NCI-H2227 (cell line): Measurements from ENCODE around the gene TBX20.
"Not testable (repeated sequence)": the region's sequence is repeated elsewhere in the genome, so short reads cannot be mapped to it uniquely, and the experiment has no call there.

Source experiments
- DNase-seq: peaks from one replicate; lab custom pipeline; 2025; ENCODE audit not compliant: unreplicated experiment; lab: John Stamatoyannopoulos, UW

TBX20 gene

DNA sequence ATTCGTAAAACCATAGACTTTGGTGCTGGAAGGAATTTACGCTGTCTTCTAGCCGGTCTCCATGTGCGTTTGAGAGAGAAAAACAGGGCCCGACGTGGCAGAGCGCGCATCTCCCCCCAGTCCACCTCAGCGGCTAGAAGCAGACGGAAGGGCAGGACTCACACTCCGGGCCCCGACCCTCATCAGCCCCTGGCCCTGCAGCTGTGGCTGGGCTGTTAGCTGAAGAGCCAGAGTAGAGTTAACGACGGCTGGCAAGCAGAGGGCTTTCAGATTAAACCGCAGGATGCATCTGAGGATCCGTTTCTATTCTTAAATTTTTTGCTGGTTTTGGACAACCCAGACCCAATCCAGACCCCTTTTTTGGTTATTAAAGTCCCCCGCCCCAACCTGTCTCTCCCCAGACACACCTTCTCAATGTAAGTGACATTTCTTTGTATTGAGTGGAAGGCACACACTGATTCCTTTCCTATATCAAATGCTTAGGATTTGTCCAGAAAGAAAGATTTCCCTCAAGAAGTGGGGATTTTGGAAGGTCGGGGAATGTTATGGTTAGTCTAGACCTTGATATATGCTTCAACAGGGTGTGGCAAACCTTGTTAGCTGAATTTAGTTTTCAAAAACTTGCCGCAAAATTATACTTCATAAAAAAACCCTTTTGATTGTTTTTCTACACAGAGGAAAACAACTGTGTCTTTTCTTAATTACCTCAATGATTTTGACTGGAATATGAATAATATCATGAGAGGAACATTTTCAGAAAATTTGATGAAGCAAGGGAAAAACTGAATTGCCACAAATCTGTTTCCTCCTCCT is 1.7 kb upstream of the TBX20 start:
- DNase-seq = no peak

DNA sequence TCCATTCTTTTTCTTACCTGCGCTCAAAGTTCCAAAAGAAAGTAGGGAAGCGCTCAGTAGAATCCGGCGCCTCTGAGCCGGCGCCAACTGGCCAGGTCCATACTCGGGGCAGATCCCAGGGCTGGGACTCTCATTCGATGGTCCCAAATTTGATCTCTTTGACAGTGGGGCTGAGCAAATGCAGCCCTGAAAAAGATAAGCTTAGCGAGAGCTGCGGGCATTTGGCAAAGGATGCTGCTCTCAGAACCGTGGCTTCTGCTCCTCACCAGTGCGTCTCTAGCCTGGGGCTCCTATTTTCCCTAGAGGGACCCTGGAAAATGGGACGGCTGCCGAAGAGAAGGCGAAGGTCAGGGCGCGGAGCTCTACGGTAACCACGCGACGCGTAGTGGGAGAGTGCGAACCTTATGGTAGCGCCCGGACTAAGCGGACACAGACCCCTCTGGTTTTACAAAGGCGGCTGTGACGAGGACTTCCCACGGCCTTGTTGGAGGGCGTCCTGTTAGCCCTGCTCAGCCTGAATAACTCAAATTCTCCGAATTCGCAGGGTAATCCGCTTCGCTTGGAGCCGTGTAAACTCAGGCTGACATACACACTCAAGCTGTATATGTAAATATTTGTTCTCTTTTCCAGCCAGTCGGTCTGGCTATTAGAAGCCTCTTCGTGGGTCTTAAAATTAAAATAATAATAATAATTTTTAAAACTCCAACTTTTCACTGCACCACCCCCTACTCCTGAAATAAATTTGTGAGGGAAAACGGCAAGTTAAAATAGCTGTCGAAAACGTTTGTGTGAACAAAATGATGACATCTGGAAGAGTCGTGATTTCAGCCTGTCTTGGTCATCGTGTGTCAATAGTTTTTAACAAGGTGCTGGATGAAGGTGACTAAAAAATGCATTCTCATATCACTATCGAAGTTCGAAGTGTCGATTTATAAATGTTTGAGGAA is 869 bp upstream of the TBX20 start:
- DNase-seq = no peak

DNA sequence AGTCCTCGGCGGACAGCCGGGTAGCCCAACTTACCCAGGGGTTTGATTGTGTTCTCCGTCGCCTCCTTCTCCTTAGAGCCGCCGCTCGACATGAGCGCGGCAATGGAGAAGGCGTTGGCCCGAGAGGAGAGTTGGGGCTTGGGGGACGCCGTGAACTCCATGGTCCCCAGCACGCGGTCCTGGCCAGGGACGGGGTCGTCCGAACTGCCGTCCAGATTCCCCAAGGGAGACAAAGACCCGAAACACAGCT is 515 bp downstream of the TBX20 start:
- DNase-seq = no peak

DNA sequence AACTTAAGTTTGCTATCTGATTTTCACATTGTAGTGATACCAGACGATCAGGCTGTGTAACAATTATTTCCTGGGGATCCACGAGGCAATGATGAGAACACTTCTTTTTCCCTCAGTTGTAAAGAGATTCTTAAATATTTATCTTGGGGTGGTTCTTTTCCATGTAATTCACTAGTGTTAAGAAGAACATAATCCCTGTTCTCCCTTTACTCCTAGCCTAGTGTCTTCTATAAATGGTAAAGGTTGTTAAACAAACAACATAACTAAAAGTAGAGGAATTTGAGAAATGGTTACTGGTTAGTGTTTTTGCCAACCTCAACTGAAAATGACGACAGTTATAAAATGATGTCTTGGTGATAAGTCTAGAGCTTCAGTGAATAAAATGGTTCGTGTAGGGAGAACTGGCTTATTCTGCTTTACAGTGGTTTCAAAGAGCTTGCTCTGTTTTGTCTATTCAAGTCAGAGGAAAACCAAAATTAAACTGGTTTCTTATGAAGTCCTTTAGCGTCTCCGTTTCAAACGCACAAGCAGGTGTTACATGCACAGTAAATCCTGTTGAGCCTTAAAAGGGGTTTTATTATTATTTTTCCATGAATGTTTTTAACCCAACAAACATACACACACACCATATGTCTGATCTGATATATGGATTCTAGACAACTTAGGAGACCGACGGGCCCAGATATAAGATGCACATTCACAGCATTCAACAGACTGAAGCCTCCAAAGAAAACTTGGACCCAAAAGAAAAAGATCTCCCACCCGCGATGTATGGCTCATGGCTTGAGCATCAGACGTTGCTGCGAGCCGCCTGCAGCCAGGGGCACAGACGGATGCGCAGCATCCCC is 1.1 kb downstream of the TBX20 start:
- DNase-seq = no peak

DNA sequence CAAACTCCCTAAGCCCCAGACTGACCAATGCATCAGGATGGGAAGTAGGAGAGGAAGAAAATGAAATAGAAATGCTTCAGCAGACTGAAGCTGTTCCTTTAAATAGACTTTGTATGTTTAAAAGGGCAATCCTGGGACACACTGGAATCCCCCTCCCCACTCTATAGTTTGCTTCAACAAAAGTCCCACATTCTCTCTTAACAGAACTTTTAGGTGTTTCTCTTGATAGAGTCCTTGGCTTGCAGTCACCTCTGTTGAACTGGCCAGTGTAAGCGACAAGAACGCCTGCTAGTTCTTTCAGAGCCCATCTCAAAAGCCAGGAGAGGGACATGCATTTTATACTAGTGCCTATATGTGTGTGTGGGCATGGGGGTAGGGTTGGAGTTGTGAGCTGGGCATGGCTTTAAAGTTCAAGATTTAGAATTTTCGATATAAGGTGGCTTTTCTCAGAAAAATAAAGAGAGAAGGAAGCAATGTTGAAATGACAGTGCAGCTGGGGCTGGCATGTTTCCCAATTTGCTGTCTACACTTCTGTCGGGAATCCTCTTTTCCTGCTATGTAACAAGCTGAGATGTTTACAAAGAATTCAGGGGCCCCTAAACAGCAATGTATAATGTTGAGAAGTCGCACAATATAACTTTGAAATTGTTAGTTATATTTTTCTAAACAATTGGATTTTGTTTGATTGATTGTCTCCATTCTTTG is 2.1 kb downstream of the TBX20 start:
- no peak for DNase-seq

DNA sequence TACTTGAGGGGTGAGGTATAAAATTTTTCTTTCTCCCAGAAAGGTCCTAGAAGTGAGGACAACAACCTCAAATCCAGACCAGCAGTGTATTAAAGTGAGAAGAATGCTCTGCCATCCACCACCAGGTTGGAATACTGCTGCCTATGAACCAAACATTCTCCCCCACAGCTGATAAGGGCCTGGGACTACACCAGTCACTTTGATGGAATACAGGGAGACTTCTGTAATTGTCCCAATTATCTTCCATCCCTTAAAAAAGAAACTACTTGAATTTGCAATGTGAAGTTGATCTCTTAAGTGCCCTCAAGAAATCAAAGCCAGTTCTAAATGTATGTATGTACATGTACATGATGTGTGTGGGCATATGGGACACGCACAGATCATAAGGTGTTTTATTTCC is 3.0 kb downstream of the TBX20 start:
- no peak for DNase-seq

DNA sequence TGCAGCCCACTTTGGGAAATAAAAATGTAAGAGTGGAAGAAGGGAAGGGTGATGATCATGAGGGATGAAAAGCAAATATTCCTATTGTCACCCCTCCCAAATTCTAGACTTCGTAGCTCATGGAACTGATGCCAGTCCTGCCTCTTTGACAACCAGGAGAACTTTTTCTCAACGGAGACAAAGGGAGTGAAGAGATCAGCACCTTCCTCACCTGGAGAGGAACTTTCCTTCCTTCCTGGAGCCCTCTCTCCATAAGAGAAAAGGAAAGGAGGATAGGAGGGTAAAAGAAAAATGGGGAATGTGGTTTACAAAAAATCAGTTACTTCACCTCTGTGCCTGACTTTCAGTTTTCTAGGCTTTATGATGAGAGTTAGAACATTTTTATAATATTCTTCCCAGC is 3.4 kb downstream of the TBX20 start:
- DNase-seq = no peak

DNA sequence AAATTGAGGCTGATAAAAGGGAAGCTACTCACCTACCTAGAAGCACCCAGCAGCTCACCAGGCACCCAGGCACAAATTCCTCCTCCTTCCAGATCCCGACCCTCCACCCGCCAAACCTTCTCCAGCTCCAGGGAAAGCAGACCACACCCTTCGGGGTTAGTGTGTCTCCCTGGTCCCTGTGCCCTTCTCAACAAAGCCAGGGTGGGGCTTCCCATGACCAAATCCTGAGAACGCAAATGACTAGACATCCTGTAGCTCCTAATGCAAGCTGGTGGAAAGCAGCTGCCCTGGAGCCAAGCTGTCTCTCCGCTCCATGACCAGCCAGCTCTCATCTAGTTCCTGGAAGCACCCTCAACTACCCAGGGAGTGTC is 4.4 kb downstream of the TBX20 start:
- no peak for DNase-seq

DNA sequence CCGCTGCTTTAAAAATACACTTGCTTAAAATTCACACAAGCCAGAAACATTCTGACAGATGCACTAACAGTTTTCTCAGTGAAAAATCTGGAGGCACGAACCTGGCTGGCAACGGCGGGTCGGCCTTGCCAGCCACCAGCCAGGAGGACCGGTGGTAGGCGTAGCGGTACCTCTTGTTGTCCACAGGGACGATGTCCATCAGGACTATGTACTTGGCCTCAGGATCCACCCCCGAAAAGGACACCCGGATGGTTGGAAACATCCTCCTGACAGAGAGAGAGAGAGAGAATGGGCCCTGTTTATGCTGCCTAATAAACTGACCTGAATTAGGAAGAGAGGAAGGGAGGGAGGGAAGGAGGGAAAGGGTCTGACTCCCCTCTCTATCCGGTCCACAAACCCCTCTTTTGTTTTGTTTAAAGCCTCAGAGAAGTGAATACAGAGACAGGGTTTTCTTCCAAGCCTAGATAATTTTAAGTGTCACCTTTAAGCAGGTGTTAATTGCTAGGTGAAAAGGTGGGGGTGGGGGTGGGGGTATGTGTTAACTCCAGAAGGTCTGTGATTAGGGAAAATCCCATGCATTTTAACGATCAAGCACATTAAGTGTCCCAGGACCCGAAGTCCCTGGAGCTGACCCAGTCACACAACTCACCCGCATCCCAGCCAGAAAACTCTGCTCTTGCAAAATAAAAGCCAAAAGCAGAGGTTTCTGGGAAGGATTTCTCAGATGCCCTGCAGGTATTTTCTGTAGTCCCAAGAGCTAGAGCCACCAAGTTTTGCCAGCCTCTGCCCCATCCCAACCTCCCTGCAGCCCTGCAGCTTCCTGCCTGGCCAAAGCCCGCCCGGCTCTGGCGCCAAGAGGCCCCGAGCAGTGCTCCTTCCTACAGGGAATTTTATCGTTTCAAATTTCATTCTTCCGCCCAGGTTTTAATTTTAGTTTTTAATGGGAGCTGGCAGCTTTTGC is 5.0 kb downstream of the TBX20 start:
- DNase-seq = no peak

DNA sequence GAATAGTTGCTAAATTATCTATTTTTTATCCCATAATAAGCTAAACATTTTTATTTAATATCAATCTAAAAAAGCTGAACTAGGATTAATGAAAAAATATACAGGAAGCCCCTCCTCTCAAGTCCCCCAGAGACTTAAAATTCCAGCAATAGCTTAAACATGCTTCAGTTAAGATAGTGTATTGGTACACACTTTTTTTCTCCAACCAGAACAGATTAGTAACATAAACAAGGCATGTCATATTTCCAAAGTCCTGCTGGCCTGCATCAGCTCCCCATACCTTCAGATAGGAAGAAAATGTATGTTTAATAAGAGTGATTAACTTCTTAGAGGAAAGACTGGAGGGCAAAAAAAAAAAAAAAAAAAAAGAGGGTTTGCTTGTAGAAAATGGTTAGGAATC is 7.1 kb downstream of the TBX20 start:
- no peak for DNase-seq

DNA sequence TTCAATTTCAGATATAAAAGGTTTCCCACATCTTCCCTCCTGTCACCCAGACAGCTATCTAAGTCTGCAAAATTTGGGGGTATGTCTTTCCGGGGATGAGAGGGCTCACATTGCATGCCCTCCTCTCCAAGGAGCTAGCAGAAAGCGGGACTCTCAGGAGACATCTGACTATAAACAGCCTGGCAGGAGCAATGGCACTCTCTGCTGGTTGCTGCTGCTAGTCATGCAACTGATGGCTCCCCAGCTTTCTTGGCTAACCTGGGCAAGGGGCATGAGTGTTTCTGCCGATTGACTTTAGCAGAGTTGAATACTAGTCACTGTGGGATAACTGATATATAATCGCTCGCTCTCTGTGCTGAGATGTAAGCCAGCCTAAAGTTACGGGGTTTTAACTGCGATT is 12.0 kb downstream of the TBX20 start:
- DNase-seq = no peak

DNA sequence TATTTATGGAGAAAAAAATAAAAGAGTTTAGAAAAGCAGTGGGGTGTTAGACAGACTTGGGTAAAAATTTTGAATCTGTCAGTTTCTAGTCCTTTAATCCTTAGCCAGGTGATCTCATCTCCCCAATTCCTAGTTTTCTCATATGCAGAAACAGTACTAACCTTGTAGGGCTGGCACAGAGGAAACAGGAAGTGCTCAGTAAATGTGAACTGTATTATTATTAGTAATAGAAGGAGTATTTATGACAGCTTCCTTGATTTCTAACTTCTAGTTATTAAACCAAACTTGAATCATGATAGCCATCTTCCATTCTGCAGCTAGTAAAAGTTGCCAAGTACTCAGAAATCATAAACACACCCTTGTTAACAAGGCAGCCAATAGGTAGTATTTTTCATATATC is 12.5 kb downstream of the TBX20 start:
- no peak for DNase-seq

DNA sequence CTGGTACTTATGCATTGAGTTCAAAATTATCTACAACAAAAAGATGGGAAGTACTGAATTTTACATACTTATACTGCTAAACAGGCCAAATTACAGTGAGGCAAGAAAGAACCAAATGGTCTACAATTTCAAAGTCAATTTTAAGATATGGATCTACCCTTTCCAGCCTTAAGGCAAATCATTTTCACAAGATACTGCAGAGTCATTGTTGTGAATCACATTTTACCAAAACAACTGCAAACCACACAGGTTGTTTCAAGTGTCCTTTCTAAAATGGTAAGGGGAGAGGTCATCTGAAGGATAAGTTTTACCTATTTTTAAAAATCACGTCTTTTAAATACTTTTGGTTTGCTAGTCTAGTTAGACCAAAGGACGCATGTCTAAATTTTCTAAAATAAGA is 12.9 kb downstream of the TBX20 start:
- not testable (repeated sequence) for DNase-seq

DNA sequence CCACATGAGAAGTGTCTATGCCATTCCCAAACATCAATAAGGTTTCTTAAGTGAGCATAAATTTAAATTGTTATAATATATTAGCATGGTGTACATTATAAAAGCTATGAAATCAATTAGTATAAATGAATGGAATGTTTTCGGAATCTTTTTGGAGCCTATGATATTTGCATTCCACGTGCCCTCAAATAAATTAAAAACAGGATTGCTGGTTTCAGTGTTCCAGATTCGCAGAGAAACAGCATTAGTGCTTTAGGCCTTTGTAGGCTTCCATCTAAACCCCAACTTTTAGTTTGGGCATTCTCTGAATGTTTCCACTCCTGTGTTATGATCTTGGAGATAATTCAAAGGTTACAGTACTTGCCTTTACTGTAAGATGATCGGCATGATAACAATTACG is 15.4 kb downstream of the TBX20 start:
- not testable (repeated sequence) for DNase-seq

DNA sequence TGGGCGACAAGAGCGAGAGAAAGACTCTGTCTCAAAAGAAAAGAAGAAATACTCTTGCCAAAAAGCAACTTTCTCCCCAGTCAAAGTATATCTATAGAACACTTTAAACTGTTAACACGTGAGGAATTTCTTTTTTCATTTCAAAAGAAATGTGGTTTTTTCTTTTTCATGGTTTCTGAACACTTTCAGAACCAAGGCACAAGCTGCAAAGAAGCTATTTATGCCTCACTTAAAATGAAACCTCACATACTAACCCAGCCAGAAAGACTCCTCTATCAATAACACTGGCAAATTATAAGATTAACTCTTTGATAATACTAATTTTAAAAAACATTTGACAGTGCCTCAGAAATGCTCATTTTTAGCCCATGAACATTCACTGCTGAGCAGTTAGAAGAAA is 20.9 kb downstream of the TBX20 start:
- DNase-seq = no peak

DNA sequence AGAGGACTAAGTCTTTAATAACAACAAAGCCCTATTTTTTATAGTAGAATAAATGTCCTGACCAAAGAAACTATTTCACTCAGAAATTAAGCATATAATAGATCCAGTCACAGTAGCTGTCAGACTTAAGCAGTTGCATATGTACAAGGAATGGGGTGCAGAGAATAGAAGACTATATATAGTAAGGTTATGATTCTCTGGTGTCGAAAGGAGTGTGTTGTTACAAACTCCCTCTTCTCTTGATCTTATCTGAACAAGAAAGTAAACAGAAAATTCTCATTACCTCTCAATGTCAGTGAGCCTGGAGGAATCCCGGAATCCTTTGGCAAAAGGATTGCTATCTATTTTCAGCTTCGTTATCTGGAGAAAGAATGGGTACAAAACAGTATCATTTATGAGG is 22.7 kb downstream of the TBX20 start:
- not testable (repeated sequence) for DNase-seq

DNA sequence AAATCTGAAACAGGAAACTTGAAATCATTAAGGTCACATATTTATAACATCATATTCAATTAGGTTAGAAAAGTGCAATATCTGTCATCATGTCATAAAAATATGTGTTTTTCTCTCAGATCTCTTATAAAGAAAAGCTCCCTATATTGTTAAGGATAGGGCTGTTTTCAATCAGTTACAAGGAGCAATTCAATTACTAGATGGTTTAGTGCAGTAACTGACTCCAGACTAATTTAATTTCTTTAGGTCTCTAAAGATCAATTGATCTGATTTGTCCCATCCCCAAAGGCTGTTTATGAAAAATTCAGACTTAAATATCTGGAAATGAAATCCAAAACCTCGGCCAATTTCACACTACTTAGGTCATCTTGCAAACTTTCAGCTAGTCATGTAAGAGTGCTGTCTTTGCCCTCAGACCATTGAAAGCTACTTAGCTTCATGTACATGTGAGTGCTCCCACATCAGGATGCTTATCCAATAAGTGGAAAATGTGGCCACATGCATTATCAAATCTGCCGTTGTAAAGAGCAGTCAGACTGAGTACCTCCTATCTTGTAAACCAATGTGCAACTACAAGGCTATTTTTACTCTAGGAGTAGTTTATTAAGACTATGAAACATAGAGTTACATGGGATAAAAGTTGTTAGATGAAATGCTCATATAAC is 24.7 kb downstream of the TBX20 start:
- DNase-seq = not testable (repeated sequence)

DNA sequence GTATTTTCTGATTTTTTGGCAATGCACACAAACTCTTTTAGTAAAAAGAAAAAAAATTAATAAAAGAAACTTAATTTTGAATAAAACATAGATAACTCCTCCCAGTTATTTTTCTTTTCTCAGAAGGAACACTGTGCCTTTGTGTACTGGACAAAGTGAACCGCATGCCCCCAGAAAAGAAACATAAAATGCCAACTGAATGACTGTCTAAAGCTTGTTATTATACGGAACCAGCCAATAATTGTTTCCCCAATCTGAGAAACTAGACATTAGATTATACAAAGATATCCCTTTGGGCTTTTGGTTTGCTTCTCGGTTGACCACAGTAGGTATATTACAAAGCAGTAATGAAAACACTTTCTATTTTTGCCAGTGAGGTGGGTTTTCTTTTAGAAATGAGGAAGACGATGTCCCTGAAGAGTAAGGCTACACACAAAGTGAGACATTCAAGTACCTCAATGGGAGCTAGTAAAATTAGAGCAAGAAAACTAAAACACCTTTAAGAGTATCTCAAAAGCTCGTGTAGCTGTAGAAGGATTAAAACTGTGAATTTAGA is 25.3 kb downstream of the TBX20 start:
- DNase-seq = not testable (repeated sequence)

DNA sequence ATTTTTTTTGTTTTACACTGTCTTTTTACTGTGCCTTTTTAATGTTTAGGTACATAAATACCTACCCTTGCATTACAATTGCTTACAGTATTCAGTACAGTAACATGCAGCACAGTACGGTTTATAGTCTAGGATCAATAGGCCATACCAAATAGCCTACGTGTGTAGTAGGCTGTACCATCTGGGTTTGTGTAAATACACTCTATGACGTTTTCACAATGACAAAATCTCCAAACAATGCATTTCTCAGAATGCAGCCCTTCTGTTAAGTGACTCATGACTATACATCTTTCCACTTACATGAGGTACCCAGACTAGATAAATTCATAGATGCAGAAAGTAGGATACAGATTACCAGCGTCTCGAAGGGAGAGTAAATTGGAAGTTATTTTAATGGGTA is 26.5 kb downstream of the TBX20 start:
- DNase-seq = not testable (repeated sequence)
